ENCODE results near the gene ARSG.
A peak's percentile ranks its signal among the peaks of the same experiment; 100 is the strongest.
"Not testable (repeated sequence)": the region's sequence is repeated elsewhere in the genome, so short reads cannot be mapped to it uniquely, and the experiment has no call there.

ARSG gene

DNA sequence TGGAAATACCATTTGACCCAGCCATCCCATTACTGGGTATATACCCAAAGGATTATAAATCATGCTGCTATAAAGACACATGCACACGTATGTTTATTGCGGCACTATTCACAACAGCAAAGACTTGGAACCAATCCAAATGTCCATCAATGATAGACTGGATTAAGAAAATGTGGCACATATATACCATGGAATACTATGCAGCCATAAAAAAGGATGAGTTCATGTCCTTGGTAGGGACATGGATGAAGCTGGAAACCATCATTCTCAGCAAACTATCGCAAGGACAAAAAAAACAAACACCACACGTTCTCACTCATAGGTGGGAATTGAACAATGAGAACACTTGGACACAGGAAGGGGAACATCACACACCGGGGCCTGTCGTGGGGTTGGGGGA, 9.3 kb upstream of the ARSG start:
- not testable (repeated sequence) for DNase-seq

DNA sequence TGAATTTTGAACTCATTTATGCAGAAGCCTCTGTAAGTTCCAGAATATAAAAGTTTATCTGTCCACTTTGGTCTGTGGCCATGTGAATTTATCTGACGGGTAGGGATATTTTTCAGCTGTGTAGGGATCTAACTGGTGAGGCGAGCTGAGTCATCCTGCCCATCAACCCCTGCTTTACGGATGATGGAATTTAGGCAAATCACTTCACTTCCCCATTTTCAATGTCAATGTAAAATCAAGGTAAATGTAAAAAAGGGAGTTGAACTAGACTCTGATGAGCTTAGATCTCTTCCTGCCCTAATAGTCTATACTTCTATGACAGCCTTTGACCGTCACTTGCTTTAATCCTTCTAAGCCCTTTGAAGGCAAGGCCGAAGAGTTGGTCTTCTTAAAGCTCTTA, 2.9 kb upstream of the ARSG start:
- no peak for DNase-seq

GRCh38 chr17:68288804-68289203, 2.5 kb upstream of the ARSG start:
- no peak for DNase-seq

DNA sequence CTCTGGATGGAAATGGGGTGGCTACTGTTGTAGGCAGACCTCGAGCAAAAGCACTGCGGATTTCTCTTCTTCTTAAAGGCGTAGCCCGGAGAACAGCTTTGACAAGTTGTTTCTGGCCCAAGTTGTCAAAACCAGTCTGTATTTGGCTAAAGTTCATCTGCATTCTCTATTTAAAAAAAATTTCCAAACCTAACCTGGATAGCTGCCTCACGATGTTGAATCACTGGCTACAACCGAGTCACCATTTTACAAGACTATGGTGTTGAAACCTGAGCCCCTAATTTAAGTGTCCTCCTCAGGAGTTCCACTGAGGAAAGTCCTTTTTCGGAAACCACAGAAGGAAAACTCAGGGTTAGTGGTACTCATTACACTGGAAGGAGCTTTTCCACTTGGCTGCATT, 1.8 kb upstream of the ARSG start:
- DNase-seq, result no peak

DNA sequence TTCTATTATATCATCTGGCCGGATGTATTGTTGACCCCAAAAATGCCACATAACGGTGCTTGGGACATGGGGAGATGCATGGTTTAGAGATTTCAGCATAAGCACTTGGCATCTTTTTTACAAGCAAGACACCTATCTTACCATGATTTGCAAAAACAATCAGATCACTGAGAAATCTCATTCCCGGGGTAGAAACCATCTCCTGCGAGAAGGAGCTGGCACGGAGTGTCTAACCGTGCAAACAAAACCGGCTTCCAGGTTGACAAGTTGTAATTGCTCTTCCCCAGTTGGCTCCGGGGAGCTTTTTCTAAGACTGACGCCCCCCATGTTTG, 1.4 kb upstream of the ARSG start:
- DNase-seq, result no peak

GRCh38 chr17:68290268-68290954, 884 bp upstream of the ARSG start:
- no peak for DNase-seq

- peak; percentile 41 for DNase-seq
These were observed 767 bp downstream of the ARSG start for GRCh38 chr17:68291836-68292688.

- DNase-seq, result no peak
These were observed 1.4 kb downstream of the ARSG start for GRCh38 chr17:68292689-68293040.

DNA sequence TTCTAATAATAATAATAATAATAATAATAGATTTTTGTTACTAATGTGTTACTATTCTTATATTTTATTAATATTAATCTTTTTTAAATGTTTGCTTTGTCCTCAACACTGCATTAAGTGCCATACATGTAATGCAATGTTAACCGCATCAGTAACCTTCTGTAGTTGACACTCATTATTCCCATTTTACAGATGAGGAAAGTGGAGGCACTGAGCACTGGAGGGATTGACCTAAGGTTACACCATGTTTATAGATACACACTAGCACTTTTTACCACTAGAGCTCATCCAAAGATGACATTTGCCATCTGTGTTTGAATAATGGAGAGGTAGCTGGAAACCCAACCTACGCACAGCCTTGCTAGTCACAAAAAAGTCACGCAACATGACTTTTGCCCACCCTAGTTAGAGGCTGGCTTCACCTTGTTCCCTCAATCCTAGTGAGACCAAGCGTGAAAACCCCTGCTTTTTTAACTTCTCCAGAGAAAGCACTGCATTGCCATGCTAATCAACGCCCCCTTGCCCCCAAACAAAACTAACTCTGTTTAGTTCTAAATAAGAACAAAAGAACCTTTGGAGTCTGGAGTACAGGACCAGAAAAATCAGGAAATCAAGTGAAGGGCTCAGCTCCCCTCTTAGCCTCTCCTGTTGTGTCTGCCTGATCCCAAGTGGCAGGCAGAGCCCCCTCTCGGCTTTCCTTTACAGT, 2.3 kb downstream of the ARSG start:
- DNase-seq, result no peak

DNA sequence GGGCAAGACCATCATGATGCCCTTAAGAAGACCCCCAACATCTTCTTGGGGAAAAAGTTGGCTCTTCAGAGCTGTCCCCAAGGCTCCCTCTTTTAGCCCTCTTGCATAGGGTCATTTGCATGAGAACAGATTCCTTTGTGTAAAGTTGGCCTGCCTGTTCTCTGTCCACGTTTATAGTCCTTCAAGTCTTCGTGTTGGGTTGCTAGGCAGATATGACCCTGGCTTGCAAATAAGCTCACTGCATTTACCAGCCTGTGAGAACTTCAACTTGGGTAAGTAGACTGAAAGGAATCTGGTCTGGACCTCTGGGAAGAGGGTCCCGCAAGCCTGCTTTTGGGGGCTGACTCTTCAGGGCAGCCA, 2.9 kb downstream of the ARSG start:
- no peak for DNase-seq

DNA sequence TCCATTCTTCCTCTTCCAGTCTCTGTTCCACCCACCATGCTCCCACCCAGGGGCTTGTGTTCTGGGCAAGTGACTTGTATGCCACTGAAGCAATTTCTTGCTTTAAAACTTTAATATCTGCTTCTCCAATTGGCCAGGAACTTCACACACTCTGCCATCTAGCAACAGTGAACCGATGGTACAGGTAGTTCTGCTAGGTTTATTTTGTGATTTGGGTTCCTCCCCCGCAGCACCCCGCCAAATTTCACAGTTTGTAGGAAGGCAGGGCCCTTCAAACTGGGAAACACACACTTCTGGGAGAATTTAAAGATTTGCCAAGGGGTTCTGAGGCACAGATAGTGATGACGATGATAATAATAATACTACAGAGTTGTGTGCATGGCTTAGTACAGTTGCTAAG, 3.3 kb downstream of the ARSG start:
- DNase-seq, result no peak

DNA sequence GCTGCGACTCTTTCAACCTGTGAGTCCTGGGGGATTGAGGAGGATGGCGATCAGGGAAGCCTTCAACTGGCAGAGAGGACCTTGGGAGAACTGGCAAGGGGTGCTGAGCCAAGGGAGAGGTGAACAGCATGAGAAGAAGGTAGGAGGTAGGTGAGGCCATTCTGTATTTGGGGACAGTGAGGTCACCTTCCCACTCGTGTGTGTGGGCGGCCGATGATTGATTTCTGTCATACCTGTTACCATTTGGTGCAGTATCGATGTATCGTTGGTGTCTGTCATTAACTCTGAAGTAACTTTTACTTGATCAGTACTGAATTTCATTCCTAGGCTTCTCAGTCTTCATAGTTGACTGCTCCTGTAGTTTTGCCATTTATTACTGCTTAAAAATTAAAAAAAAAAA, 3.8 kb downstream of the ARSG start:
- no peak for DNase-seq

GRCh38 chr17:68296217-68297191, 5.2 kb downstream of the ARSG start:
- no peak for DNase-seq

GRCh38 chr17:68297195-68297594, 5.9 kb downstream of the ARSG start:
- DNase-seq, result no peak

DNA sequence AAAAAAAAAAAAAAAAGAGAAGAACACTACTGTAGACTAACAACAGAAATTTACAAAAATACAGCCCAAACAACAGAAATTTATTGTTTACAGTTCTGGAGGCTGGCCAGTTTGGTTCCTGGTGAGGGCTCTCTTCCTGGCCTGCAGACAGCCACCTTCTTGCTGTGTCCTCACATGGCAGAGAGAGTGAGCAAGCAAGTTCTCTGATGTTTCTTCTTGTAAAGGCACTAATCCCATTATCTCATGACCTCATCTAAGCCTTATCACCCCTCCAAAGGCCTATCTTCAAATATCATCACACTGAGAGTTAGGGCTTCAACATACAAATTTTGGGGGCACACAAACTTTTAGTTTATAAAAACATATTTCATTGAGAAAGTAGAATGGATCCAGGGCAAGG, 7.3 kb downstream of the ARSG start:
- no peak for DNase-seq

DNA sequence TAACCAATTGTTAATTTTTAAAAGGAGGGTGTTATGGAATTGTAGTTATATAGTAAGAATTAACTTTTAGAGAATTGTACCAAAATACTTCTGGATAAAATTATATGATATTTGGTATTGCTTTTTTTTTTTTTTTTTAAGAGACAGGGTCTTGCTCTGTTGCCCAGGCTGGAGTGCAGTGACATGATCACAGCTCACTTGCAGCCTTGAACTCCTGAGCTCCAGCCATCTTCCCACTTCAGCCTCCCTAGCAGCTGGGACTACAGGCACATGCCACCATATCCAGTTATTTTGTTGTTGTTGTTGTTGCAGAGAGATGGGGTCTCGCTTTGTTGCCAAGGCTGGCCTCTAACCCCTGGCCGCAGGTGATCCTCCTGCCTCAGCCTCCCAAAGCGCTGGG, 8.5 kb downstream of the ARSG start:
- DNase-seq, result no peak

DNA sequence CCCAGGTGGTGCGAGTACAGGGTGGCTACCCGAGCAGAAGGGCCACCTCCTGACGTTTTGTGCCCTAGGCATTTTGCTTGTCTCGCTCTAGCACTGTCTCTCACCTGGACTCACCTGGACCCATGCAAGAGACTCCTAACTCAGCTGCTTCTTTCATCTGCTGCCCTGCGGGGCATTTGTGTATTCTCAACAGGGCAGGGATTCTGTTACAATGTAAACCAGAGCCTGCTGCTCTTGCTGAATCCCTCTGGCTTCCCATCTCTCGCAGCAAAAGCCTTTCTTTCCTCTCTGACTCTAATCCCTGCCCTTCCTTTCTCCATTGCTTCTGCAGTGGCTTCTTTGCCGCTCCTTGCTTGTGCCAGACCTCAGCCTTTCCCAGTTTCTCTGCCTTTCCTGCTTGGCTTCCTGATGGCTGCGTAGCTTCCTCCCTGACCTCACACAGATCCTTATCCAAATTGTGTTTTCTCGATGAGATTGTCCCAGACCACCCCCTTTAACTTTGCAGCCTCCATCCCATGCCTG, 10.2 kb downstream of the ARSG start:
- DNase-seq, result peak; percentile 96

GRCh38 chr17:68302066-68302564, 10.8 kb downstream of the ARSG start:
- DNase-seq, result peak; percentile 25

DNA sequence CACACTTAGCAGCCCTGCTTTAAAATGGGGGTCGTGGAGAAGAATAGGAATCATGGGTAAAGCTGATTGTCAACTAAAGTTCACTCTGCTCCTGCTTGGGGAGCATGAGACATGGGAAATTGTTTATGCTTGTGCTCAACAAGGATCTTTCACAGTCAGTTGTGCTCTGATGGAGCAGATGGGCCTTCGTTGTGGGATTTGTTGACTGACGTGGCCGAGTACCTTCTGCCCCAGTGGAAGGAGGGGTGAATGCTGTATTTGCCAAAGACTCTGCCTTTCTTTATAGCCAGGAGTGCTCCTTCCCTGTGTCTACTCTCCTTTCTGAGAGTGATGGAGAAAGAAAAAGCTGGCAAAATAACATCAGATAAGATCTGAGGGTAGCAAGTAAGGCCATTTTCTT, 11.4 kb downstream of the ARSG start:
- no peak for DNase-seq

- DNase-seq, result no peak
These were observed 13.4 kb downstream of the ARSG start for GRCh38 chr17:68304706-68305105.

DNA sequence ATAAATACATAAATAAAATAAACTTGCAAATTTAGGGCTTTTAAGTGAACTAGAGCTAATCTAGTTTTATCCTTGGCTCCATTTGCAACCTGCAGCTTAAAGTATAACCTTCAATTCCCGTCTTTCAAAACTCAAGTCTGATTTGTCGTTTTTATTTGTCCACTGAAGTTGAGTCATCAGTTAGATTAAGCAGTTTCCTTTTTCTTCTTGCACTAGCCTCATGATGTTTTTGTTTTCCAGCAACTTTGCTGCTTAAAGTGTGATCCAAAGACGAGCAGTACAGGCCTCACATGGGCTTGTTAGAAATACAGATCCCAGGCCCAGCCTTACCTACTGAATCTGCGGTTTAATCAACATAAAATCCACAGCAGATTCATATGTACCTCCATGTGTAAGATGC, 13.8 kb downstream of the ARSG start:
- no peak for DNase-seq

GRCh38 chr17:68306819-68307218, 15.5 kb downstream of the ARSG start:
- DNase-seq, result no peak

- DNase-seq, result no peak
These were observed 16.1 kb downstream of the ARSG start for GRCh38 chr17:68307443-68307842.

Data from NCI-H2081 treated with DMSO at 0.1 percent for 48 hours (cell line).